Activated CD8-positive, alpha-beta T cell treated with anti-CD3 and anti-CD28 coated beads, Interleukin-2, amount 10 ng/mL, durations not matched to agents 7 days and 5 days (primary cell): ENCODE results near the gene TMX4. TPM values are rescaled to one million over a fixed set of nuclear protein-coding genes. Genes with fewer than 3 reads are reported as not detected.

Experiments used
- total RNA-seq, 2 experiments: library from RNA; stranded (reverse); gene quantifications; one replicate each; pipeline ENCODE4 v1.2.3, GENCODE V29; 2021

TMX4 gene
- total RNA-seq, 2 experiments from 2014 or later = 24.9 to 31.6 TPM

Other genes starting within 250 kb of the TMX4 start
- gene HAO1, start 79.3 kb downstream of the TMX4 start, total RNA-seq = not detected
- gene PLCB1, start 112.5 kb upstream of the TMX4 start, total RNA-seq = 1 to 10 TPM in 1 of 2 experiments, under 1 TPM in 1; 0.63 to 1.5 TPM